GM12878 (cell line): ENCODE data around the gene WDSUB1. TPM values are rescaled to one million over a fixed set of nuclear protein-coding genes. Genes with fewer than 3 reads are reported as not detected.

Source experiments
- BACH1 ChIP-seq: fragments of 450-650 bp; IDR thresholded peaks from 2 replicates; pipeline ENCODE4 v1.6.1; 2017; ENCODE audit warnings: mild to moderate bottlenecking, borderline replicate concordance
- BHLHE40 ChIP-seq, 2 experiments: fragments of 450-650 bp in 1 of 2; IDR thresholded peaks; 2 replicates each; pipeline ENCODE4 v1.6.1; 2011 to 2017; ENCODE audit warnings: low read depth in 2 of 2, borderline replicate concordance in 1 of 2, improper control_type of control experiment in 1 of 2, low read length in 1 of 2, mild to moderate bottlenecking in 1 of 2
- EP300 ChIP-seq, 2 experiments: fragments of 150-350 bp in 1 of 2; IDR thresholded peaks; 2 replicates each; pipeline ENCODE4 v1.6.1; 2011 to 2012; ENCODE audit warnings: low read depth in 2 of 2, low read length in 2 of 2, borderline replicate concordance in 1 of 2, improper control_type of control experiment in 1 of 2, inconsistent platforms in 1 of 2; ENCODE audit not compliant: control insufficient read depth in 1 of 2
- HDAC2 ChIP-seq: fragments of 200-600 bp; sonication (generic); IDR thresholded peaks from 2 replicates; pipeline ENCODE4 v1.6.1; 2017
- JUND ChIP-seq: IDR thresholded peaks from 2 replicates; pipeline ENCODE4 v1.6.1; 2012; ENCODE audit warnings: low read depth, mild to moderate bottlenecking, low read length, improper control_type of control experiment, moderate library complexity
- KAT2A ChIP-seq: conservative IDR thresholded peaks from 2 replicates; pipeline ENCODE4 v1.6.1; 2011; ENCODE audit warnings: low read depth, low read length; ENCODE audit not compliant: control insufficient read depth
- MTA3 ChIP-seq: IDR thresholded peaks from 2 replicates; pipeline ENCODE4 v1.6.1; 2012; ENCODE audit warnings: low read length, inconsistent platforms, borderline replicate concordance
- MYB ChIP-seq: fragments of 150-350 bp; IDR thresholded peaks from 2 replicates; pipeline ENCODE4 v1.6.1; 2014; ENCODE audit warnings: mild to moderate bottlenecking, low read depth, low read length, borderline replicate concordance
- NFIC ChIP-seq: IDR thresholded peaks from 2 replicates; pipeline ENCODE4 v1.6.1; 2012; ENCODE audit warnings: low read depth, mild to moderate bottlenecking, inconsistent platforms, low read length, moderate library complexity
- PAX8 ChIP-seq: fragments of 450-650 bp; IDR thresholded peaks from 2 replicates; pipeline ENCODE4 v1.6.1; 2017; ENCODE audit warnings: mild to moderate bottlenecking, moderate library complexity
- PML ChIP-seq: IDR thresholded peaks from 2 replicates; pipeline ENCODE4 v1.6.1; 2012; ENCODE audit warnings: low read length, inconsistent platforms
- RAD21 ChIP-seq: IDR thresholded peaks from 2 replicates; pipeline ENCODE4 v1.6.1; 2011; ENCODE audit warnings: mild to moderate bottlenecking, low read depth, low read length, moderate library complexity; ENCODE audit not compliant: insufficient read depth
- RUNX3 ChIP-seq: IDR thresholded peaks from 2 replicates; pipeline ENCODE4 v1.6.1; 2012; ENCODE audit warnings: low read length, inconsistent platforms
- SP1 ChIP-seq: IDR thresholded peaks from one replicate; pipeline ENCODE4 v1.6.1; 2011; ENCODE audit warnings: low read depth, low read length
- ZNF622 ChIP-seq: fragments of 450-650 bp; IDR thresholded peaks from 2 replicates; pipeline ENCODE4 v1.6.1; 2017; ENCODE audit warnings: mild to moderate bottlenecking, inconsistent platforms
- polyA plus RNA-seq, 11 experiments: library from polyadenylated mRNA; depleted of rRNA in 4 of 11; unstranded in 6 of 11; stranded (reverse) in 5 of 11; fragments of >200 nt; fragmentation: Nextera tagmentation in 4 of 11; fragmentation: Illumina TruSeq in 1 of 11; extraction: Ambion mirVana in 4 of 11; extraction: Trizol in 1 of 11; gene quantifications; 1 replicate in 1 of 11; 2 replicates in 10 of 11; pipeline versions ENCODE4 v1.2.1 to v1.2.3, GENCODE V29; 2011 to 2016; ENCODE audit warnings: inconsistent platforms in 2 of 11, missing spikeins in 2 of 11, low read depth in 1 of 11
- total RNA-seq, 4 experiments: library from RNA; depleted of rRNA in 3 of 4; stranded (reverse); fragments of >200 nt in 3 of 4; fragmentation: Illumina TruSeq in 1 of 4; extraction: Trizol in 1 of 4; gene quantifications; 2 replicates each; pipeline versions ENCODE4 v1.2.1 to v1.2.3, GENCODE V29; 2013 to 2021
- TF ChIP-seq, protein P1 (sequence below): IDR thresholded peaks from 2 replicates; pipeline ENCODE4 v1.6.1; 2012; ENCODE audit warnings: low read length, inconsistent platforms

Gene WDSUB1
- total and polyA plus RNA-seq, 10 of the 15 experiments (the other 5 are each of a cell fraction or from before 2014, with no cell fraction given) = 4.4 to 12.7 (median 7.6) TPM

DNA sequence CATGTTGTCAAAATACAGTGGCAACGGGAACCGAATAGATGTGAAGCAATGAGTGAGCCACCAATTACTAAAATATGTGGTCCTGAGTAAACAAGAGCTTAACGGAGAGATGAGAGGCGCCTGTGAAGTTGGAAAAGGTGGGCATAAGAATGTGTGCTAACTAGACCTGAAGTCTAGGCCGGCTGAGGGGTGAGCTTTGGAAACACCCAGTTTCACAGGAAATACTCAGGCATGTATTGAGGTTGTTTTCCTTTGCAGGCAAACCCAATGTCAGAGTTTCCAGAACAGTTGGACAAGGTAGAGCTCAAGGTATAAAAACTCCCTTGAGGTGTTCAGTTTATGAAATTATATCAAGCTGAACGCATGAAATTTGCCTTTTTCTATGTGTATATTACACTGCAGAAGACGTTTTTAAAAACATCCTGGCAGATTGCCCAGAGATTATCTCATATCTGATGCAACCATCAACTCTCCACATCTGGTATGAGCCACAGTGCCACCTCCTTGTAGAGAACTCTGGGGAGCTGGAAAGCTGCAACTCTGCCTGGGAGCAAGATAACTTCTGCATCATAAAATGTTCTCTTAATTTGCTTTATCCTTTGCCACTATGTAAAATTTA is 3.9 kb upstream of the WDSUB1 start (continued):
- TF ChIP-seq EP300 (IDR thresholded peaks at IDR 0.05; ENCODE audit: borderline replicate concordance in 1 of 2, control insufficient read depth in 1 of 2, low read depth in 2 of 2, low read length in 2 of 2) (no peak), NFIC (no peak), SP1 (no peak), PAX8 (no peak), JUND (no peak), ZNF622 (no peak), BHLHE40 (IDR thresholded peaks at IDR 0.05; ENCODE audit: borderline replicate concordance in 1 of 2, low read depth in 2 of 2, low read length in 1 of 2) (no peak), HDAC2 (no peak), MYB (no peak), RUNX3 (0 out of 2 replicates have a peak, but pooled peaks have one; percentile 22), MTA3 (no peak), RAD21 (peak; percentile 14; the same call in 1 of the 2 replicates), PML (no peak), KAT2A (no peak), BACH1 (no peak)
- TF ChIP-seq, protein P1, sequence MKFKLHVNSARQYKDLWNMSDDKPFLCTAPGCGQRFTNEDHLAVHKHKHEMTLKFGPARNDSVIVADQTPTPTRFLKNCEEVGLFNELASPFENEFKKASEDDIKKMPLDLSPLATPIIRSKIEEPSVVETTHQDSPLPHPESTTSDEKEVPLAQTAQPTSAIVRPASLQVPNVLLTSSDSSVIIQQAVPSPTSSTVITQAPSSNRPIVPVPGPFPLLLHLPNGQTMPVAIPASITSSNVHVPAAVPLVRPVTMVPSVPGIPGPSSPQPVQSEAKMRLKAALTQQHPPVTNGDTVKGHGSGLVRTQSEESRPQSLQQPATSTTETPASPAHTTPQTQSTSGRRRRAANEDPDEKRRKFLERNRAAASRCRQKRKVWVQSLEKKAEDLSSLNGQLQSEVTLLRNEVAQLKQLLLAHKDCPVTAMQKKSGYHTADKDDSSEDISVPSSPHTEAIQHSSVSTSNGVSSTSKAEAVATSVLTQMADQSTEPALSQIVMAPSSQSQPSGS = peak; percentile 52; the same call in 1 of the 2 replicates
